K562 (cell line): ENCODE data around the gene LBHD1. TPM values are rescaled to one million over a fixed set of nuclear protein-coding genes. Genes with fewer than 3 reads are reported as not detected.

Source experiments
- POLR2B ChIP-seq: fragments of 450-650 bp; IDR thresholded peaks from 2 replicates; pipeline ENCODE4 v1.6.1; 2018; ENCODE audit warnings: low read depth; ENCODE audit not compliant: partially characterized antibody
- PRMT5 ChIP-seq: sonication (generic); formaldehyde crosslinking; IDR thresholded peaks from 2 replicates; pipeline ENCODE4 v1.5.0; 2020; ENCODE audit warnings: missing genetic modification reagents
- RUNX1 ChIP-seq: sonication (generic); IDR thresholded peaks from 2 replicates; pipeline ENCODE4 v1.6.1; 2016; ENCODE audit warnings: antibody characterized with exemption, low read depth
- SAFB2 ChIP-seq: fragments of 200-400 bp; formaldehyde crosslinking; IDR thresholded peaks from 2 replicates; pipeline ENCODE4 v1.6.1; 2018; ENCODE audit warnings: borderline replicate concordance, low read length, low read depth, moderate library complexity; ENCODE audit not compliant: severe bottlenecking
- SLC30A9 ChIP-seq: fragments of 250-450 bp; sonication (Bioruptor Pico); IDR thresholded peaks from 2 replicates; pipeline ENCODE4 v1.8.0; 2022; ENCODE audit warnings: mild to moderate bottlenecking, moderate library complexity
- TBP ChIP-seq: optimal IDR thresholded peaks from 2 replicates; pipeline ENCODE3; 2011; ENCODE audit warnings: low read depth, low read length, improper control_type of control experiment
- U2AF1 ChIP-seq: fragments of 200-400 bp; formaldehyde crosslinking; optimal IDR thresholded peaks from 2 replicates; pipeline ENCODE3; 2017; ENCODE audit warnings: mild to moderate bottlenecking, low read depth, low read length, moderate library complexity
- polyA plus RNA-seq, 8 experiments: library from polyadenylated mRNA; depleted of rRNA in 4 of 8; stranded (reverse) in 5 of 8; unstranded in 3 of 8; fragments of >200 nt; fragmentation: Nextera tagmentation in 2 of 8; fragmentation: Illumina TruSeq in 1 of 8; extraction: Ambion mirVana in 2 of 8; extraction: Trizol in 1 of 8; gene quantifications; 2 replicates each; pipeline versions ENCODE4 v1.2.1 to v1.2.3, GENCODE V29; 2011 to 2014; ENCODE audit warnings: inconsistent platforms in 1 of 8, missing spikeins in 1 of 8
- total RNA-seq, 7 experiments: library from RNA; depleted of rRNA in 6 of 7; stranded (reverse); fragments of >200 nt in 6 of 7; fragmentation: Illumina TruSeq in 2 of 7; extraction: Trizol in 2 of 7; gene quantifications; 2 replicates each; pipeline versions ENCODE4 v1.2.1 to v1.2.3, GENCODE V29; 2011 to 2021; ENCODE audit warnings: low replicate concordance in 1 of 7
- TF ChIP-seq, protein P1 (sequence below): fragments of 450-650 bp; formaldehyde crosslinking; conservative IDR thresholded peaks from 2 replicates; pipeline ENCODE4 v1.4.0; 2022; ENCODE audit warnings: mild to moderate bottlenecking, missing genetic modification characterization
- TF ChIP-seq, protein P2 (sequence below): fragments of 250-450 bp; sonication (Bioruptor Pico); IDR thresholded peaks from 2 replicates; pipeline ENCODE4 v1.9.0; 2021; ENCODE audit warnings: mild to moderate bottlenecking
- TF ChIP-seq, protein P3 (sequence below): fragments of 250-450 bp; sonication (Bioruptor Pico); IDR thresholded peaks from 2 replicates; pipeline ENCODE4 v1.8.0; 2021; ENCODE audit warnings: mild to moderate bottlenecking, moderate library complexity
- TF ChIP-seq, protein P4 (sequence below), 2 experiments: fragments of 450-650 bp in 1 of 2; sonication (generic) in 1 of 2; formaldehyde crosslinking in 1 of 2; IDR thresholded peaks; 2 replicates each; pipeline versions ENCODE4 v1.7.1 to v1.9.0; 2016 to 2022; ENCODE audit warnings: inconsistent platforms in 1 of 2, mild to moderate bottlenecking in 1 of 2, missing genetic modification reagents in 1 of 2
- TF ChIP-seq, protein P5 (sequence below): fragments of 250-450 bp; sonication (Bioruptor Pico); IDR thresholded peaks from 2 replicates; pipeline ENCODE4 v1.5.0; 2021; ENCODE audit warnings: mild to moderate bottlenecking, borderline replicate concordance

LBHD1 gene
- total and polyA plus RNA-seq, 9 of the 15 experiments (the other 6 are each of a cell fraction or from before 2014, with no cell fraction given), result 2.6 to 28.0 (median 12.5) TPM

DNA sequence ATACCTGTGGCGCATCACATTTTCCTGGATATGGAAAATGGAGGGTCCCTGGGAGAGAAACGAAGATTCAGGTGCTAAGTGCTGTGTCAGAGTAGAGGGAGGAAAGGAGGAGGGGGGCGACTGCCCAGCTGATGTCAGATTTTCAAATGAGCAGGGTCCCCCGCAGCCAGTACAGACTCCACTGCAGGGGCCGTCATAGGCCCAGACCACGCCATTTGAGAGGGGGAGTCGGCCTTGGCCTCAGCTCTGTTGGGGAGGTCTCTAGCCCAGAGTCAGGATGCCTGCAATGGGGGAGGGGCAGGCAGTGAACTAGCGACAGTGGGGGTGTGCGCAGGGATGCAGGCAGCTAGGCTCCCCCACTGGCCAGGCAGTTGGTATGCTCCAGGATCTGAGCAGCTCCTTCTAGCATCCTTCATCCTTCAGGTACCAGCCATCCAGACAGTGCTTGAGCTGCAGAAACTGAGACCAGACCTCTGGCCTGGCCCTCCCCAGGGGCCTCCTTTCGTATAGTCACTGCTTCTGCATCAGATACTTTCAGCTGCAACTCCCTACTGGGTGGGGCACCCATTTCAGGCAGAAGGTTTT lies 35.3 kb upstream of the LBHD1 start, which contains the start of the genes BSCL2 and GNG3 (continued):
- TF ChIP-seq, protein P1, sequence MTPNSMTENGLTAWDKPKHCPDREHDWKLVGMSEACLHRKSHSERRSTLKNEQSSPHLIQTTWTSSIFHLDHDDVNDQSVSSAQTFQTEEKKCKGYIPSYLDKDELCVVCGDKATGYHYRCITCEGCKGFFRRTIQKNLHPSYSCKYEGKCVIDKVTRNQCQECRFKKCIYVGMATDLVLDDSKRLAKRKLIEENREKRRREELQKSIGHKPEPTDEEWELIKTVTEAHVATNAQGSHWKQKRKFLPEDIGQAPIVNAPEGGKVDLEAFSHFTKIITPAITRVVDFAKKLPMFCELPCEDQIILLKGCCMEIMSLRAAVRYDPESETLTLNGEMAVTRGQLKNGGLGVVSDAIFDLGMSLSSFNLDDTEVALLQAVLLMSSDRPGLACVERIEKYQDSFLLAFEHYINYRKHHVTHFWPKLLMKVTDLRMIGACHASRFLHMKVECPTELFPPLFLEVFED (CRISPR knock-in tag), result no peak
- TF ChIP-seq PRMT5 (CRISPR knock-in tag), result no peak
- no peak for TF ChIP-seq RUNX1
- TF ChIP-seq, protein P2, sequence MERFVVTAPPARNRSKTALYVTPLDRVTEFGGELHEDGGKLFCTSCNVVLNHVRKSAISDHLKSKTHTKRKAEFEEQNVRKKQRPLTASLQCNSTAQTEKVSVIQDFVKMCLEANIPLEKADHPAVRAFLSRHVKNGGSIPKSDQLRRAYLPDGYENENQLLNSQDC (CRISPR knock-in tag), result no peak
- TF ChIP-seq SLC30A9 (CRISPR knock-in tag), result no peak
- TF ChIP-seq, protein P3, sequence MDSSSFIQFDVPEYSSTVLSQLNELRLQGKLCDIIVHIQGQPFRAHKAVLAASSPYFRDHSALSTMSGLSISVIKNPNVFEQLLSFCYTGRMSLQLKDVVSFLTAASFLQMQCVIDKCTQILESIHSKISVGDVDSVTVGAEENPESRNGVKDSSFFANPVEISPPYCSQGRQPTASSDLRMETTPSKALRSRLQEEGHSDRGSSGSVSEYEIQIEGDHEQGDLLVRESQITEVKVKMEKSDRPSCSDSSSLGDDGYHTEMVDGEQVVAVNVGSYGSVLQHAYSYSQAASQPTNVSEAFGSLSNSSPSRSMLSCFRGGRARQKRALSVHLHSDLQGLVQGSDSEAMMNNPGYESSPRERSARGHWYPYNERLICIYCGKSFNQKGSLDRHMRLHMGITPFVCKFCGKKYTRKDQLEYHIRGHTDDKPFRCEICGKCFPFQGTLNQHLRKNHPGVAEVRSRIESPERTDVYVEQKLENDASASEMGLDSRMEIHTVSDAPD (CRISPR knock-in tag), result no peak
- TF ChIP-seq POLR2B, result no peak
- TF ChIP-seq, protein P4, sequence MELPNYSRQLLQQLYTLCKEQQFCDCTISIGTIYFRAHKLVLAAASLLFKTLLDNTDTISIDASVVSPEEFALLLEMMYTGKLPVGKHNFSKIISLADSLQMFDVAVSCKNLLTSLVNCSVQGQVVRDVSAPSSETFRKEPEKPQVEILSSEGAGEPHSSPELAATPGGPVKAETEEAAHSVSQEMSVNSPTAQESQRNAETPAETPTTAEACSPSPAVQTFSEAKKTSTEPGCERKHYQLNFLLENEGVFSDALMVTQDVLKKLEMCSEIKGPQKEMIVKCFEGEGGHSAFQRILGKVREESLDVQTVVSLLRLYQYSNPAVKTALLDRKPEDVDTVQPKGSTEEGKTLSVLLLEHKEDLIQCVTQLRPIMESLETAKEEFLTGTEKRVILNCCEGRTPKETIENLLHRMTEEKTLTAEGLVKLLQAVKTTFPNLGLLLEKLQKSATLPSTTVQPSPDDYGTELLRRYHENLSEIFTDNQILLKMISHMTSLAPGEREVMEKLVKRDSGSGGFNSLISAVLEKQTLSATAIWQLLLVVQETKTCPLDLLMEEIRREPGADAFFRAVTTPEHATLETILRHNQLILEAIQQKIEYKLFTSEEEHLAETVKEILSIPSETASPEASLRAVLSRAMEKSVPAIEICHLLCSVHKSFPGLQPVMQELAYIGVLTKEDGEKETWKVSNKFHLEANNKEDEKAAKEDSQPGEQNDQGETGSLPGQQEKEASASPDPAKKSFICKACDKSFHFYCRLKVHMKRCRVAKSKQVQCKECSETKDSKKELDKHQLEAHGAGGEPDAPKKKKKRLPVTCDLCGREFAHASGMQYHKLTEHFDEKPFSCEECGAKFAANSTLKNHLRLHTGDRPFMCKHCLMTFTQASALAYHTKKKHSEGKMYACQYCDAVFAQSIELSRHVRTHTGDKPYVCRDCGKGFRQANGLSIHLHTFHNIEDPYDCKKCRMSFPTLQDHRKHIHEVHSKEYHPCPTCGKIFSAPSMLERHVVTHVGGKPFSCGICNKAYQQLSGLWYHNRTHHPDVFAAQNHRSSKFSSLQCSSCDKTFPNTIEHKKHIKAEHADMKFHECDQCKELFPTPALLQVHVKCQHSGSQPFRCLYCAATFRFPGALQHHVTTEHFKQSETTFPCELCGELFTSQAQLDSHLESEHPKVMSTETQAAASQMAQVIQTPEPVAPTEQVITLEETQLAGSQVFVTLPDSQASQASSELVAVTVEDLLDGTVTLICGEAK (IDR thresholded peaks at IDR 0.05), result no peak
- TF ChIP-seq, protein P4 (CRISPR knock-in tag; IDR thresholded peaks at IDR 0.05), result no peak
- TF ChIP-seq, protein P5, sequence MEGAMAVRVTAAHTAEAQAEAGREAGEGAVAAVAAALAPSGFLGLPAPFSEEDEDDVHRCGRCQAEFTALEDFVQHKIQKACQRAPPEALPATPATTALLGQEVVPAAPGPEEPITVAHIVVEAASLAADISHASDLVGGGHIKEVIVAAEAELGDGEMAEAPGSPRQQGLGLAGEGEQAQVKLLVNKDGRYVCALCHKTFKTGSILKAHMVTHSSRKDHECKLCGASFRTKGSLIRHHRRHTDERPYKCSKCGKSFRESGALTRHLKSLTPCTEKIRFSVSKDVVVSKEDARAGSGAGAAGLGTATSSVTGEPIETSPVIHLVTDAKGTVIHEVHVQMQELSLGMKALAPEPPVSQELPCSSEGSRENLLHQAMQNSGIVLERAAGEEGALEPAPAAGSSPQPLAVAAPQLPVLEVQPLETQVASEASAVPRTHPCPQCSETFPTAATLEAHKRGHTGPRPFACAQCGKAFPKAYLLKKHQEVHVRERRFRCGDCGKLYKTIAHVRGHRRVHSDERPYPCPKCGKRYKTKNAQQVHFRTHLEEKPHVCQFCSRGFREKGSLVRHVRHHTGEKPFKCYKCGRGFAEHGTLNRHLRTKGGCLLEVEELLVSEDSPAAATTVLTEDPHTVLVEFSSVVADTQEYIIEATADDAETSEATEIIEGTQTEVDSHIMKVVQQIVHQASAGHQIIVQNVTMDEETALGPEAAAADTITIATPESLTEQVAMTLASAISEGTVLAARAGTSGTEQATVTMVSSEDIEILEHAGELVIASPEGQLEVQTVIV (CRISPR knock-in tag), result no peak
- no peak for TF ChIP-seq U2AF1
- no peak for TF ChIP-seq SAFB2
- TF ChIP-seq TBP, result peak; percentile 13
